Calu3 (cell line): ENCODE results near the gene CDC14A. TPM values are rescaled to one million over a fixed set of nuclear protein-coding genes. Genes with fewer than 3 reads are reported as not detected.

Experiments used
- BruUV-seq: library from RNA; stranded (reverse); fragments of 400-500 nt; replicated peaks from 2 replicates; lab custom pipeline; 2021; lab: Mats Ljungman, UMichigan
- CTCF ChIA-PET: fragments of 300-600 bp; sonication (Branson Sonifier 250); formaldehyde crosslinking; loops from one replicate; lab custom pipeline; 2022; ENCODE audit warnings: antibody characterized with exemption; lab: Charles Lee
- DNase-seq: peaks from one replicate; pipeline ENCODE4 v3.0.0; 2022
- H3K27ac Mint-ChIP-seq: one replicate; pipeline ENCODE4 v1.8.0; 2022; ENCODE audit warnings: mixed read lengths; ENCODE audit not compliant: unreplicated experiment
- H3K27me3 Mint-ChIP-seq: one replicate; pipeline ENCODE4 v1.8.0; 2022; ENCODE audit warnings: mixed read lengths; ENCODE audit not compliant: unreplicated experiment
- H3K36me3 Mint-ChIP-seq: one replicate; pipeline ENCODE4 v1.8.0; 2022; ENCODE audit warnings: mild to moderate bottlenecking, moderate library complexity, mixed read lengths; ENCODE audit not compliant: insufficient read depth, unreplicated experiment
- H3K4me1 Mint-ChIP-seq: one replicate; pipeline ENCODE4 v1.8.0; 2022; ENCODE audit warnings: mild to moderate bottlenecking, low read depth, mixed read lengths; ENCODE audit not compliant: unreplicated experiment
- H3K4me3 Mint-ChIP-seq: one replicate; pipeline ENCODE4 v1.8.0; 2022; ENCODE audit warnings: mild to moderate bottlenecking, low read depth, moderate library complexity, mixed read lengths; ENCODE audit not compliant: unreplicated experiment
- H3K9me3 Mint-ChIP-seq: one replicate; pipeline ENCODE4 v1.8.0; 2022; ENCODE audit warnings: low read depth, mixed read lengths; ENCODE audit not compliant: unreplicated experiment
- intact Hi-C: fragments of 100-400 bp; cut with micrococcal nuclease; formaldehyde crosslinking; loops from one replicate; pipeline ENCODE4 v1.10.0; 2022; ENCODE audit not compliant: unreplicated experiment
- total RNA-seq: library from RNA; stranded (reverse); gene quantifications from 2 replicates; pipeline ENCODE4 v1.2.3, GENCODE V29; 2022
- TF ChIP-seq, protein P1 (sequence below): fragments of 200-600 bp; IDR thresholded peaks from one replicate; pipeline ENCODE4 v1.8.0; 2022; ENCODE audit warnings: antibody characterized with exemption; ENCODE audit not compliant: unreplicated experiment

The CDC14A gene
- total RNA-seq, 1 experiment from 2014 or later: 8.5 TPM

DNA sequence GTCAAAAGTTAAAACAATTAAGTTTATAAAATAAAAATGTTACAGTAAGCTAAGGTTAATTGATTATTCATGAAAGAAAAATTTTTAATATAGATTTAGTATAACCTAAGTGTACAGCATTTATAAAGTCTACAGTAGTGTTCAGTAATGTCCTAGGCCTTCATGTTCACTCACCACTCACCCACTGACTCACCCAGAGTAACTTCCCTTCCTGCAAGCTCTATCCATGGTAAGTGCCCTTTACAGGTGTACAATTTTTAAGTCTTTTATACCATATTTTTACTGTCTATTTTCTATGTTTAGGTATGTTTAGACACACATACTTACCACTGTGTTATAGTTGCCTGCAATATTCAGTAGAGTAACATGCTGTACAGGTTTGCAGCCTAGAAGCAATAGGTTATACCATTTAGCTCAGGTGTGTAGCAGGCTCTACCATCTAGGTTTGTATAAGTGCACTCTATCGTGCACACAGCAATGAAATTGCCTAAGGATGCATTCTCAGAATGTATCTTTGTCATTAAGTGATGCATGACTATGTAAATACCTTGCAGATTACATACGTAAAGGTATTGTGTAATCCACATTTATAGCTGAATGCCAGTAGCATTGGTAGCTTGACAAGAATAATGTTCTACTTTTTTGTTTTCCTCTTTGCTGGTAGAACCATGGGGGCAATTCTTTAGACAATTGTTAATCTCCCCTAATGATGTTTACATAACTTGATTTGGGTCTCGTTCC lies 149.9 kb downstream of the CDC14A start:
- CTCF ChIA-PET: no interaction called here
- Mint-ChIP-seq H3K4me3 (no peak overlapping the region), H3K27me3 (no peaks in the 10 kb centered on the region), H3K27ac (no peak overlapping the region), H3K36me3 (no peaks in the 10 kb centered on the region), H3K4me1 (no peaks in the 10 kb centered on the region), H3K9me3 (no peaks in the 10 kb centered on the region)
- TF ChIP-seq, protein P1, sequence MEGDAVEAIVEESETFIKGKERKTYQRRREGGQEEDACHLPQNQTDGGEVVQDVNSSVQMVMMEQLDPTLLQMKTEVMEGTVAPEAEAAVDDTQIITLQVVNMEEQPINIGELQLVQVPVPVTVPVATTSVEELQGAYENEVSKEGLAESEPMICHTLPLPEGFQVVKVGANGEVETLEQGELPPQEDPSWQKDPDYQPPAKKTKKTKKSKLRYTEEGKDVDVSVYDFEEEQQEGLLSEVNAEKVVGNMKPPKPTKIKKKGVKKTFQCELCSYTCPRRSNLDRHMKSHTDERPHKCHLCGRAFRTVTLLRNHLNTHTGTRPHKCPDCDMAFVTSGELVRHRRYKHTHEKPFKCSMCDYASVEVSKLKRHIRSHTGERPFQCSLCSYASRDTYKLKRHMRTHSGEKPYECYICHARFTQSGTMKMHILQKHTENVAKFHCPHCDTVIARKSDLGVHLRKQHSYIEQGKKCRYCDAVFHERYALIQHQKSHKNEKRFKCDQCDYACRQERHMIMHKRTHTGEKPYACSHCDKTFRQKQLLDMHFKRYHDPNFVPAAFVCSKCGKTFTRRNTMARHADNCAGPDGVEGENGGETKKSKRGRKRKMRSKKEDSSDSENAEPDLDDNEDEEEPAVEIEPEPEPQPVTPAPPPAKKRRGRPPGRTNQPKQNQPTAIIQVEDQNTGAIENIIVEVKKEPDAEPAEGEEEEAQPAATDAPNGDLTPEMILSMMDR: no peak
- no peak for DNase-seq
- BruUV-seq: no TSS peak
- intact Hi-C loops: no loop called here

GRCh38 chr1:100506217-100506616 lies 153.9 kb downstream of the CDC14A start:
- BruUV-seq: no TSS peak
- Mint-ChIP-seq H3K36me3 (no peaks in the 10 kb centered on the region), H3K4me1 (no peaks in the 10 kb centered on the region), H3K4me3 (no peak overlapping the region), H3K9me3 (no peaks in the 10 kb centered on the region), H3K27ac (no peak overlapping the region), H3K27me3 (no peaks in the 10 kb centered on the region)
- DNase-seq: no peak
- intact Hi-C loops: no loop called here
- CTCF ChIA-PET: no interaction called here
- TF ChIP-seq, protein P1: no peak

DNA sequence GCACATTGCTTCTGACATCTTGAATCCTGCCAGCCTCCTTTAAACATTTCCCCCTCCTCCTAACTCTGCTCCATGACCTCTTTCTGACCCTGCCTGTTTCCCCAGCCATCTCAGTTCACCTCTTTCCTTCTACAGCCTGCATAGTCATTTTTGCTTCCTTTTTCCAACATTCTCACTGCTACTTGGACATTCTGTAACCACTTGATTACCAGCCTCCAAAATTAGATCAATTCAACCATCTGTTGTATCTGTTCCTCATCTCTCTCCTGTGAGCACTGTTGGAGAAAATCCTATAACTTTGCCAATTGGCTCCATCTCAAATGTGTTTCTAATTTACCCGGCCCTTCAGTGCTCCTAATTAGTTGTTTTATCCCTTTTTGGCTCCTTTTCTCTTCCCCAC lies 158.1 kb downstream of the CDC14A start:
- intact Hi-C loops: no loop called here
- Mint-ChIP-seq H3K4me1 (no peaks in the 10 kb centered on the region), H3K4me3 (no peak overlapping the region), H3K27ac (no peak overlapping the region), H3K36me3 (no peaks in the 10 kb centered on the region), H3K9me3 (no peaks in the 10 kb centered on the region), H3K27me3 (no peaks in the 10 kb centered on the region)
- no peak for DNase-seq
- TF ChIP-seq, protein P1: no peak
- BruUV-seq: no TSS peak
- CTCF ChIA-PET: no interaction called here

- Mint-ChIP-seq H3K9me3 (no peaks in the 10 kb centered on the region), H3K36me3 (no peaks in the 10 kb centered on the region), H3K4me3 (no peak overlapping the region), H3K27ac (no peak overlapping the region), H3K27me3 (no peaks in the 10 kb centered on the region), H3K4me1 (no peaks in the 10 kb centered on the region)
- intact Hi-C loops: no loop called here
- CTCF ChIA-PET: no interaction called here
- DNase-seq: no peak
- TF ChIP-seq, protein P1: no peak
- no TSS peak for BruUV-seq
Measured at GRCh38 chr1:100511058-100511457, 158.8 kb downstream of the CDC14A start.
